Breast epithelium (tissue), 3 donors: ENCODE results near the gene UBE2H.

Experiments used
- POLR2AphosphoS5 ChIP-seq, 3 donors: sonication (generic); formaldehyde crosslinking; IDR thresholded peaks; one replicate each; pipeline ENCODE4 v1.6.1; 2017; ENCODE audit warnings: antibody characterized with exemption in 3 of 3
- TF ChIP-seq, protein P1 (sequence below), 3 donors: fragments of 450-650 bp; IDR thresholded peaks; one replicate each; pipeline ENCODE4 v1.5.1; 2016 to 2017; ENCODE audit warnings: antibody characterized with exemption in 3 of 3, mild to moderate bottlenecking in 3 of 3, moderate library complexity in 3 of 3

DNA sequence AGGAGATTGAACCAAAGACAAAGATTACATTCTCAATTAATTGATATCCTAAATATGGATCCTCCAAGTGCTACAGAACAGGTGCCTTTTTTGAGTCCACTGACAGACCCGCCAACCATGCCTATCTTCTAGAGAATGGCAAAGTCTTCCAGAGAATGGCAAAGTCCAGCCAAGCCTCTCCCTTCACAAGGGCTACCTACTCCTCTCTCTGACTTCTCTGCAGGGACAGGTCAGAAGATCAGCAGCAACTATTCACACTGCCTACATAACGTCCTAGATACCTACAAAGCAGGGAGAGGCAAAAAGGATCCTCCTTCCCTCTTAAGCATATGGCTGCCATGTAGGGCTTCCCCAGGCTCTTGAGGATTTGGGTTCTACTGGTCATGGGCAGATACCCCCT lies 12.4 kb downstream of the UBE2H start:
- TF ChIP-seq, protein P1, sequence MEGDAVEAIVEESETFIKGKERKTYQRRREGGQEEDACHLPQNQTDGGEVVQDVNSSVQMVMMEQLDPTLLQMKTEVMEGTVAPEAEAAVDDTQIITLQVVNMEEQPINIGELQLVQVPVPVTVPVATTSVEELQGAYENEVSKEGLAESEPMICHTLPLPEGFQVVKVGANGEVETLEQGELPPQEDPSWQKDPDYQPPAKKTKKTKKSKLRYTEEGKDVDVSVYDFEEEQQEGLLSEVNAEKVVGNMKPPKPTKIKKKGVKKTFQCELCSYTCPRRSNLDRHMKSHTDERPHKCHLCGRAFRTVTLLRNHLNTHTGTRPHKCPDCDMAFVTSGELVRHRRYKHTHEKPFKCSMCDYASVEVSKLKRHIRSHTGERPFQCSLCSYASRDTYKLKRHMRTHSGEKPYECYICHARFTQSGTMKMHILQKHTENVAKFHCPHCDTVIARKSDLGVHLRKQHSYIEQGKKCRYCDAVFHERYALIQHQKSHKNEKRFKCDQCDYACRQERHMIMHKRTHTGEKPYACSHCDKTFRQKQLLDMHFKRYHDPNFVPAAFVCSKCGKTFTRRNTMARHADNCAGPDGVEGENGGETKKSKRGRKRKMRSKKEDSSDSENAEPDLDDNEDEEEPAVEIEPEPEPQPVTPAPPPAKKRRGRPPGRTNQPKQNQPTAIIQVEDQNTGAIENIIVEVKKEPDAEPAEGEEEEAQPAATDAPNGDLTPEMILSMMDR (IDR thresholded peaks at IDR 0.05) = no peak
- no peak for TF ChIP-seq POLR2AphosphoS5 (IDR thresholded peaks at IDR 0.05)
